HG03196 (cell line): ENCODE results near the gene SPATA18.
"Not testable (repeated sequence)": the region's sequence is repeated elsewhere in the genome, so short reads cannot be mapped to it uniquely, and the experiment has no call there.

Experiments
- ATAC-seq: cut with Tn5 transposase; IDR thresholded peaks from one replicate; pipeline ENCODE4 v1.9.1; 2021; ENCODE audit not compliant: unreplicated experiment

Gene SPATA18

GRCh38 chr4:52106191-52106590, 55.1 kb downstream of the SPATA18 start:
- ATAC-seq, result no peak

- no peak for ATAC-seq
These were observed 55.6 kb downstream of the SPATA18 start for GRCh38 chr4:52106660-52107059.

- no peak for ATAC-seq
These were observed 56.2 kb downstream of the SPATA18 start for GRCh38 chr4:52107336-52107735.

GRCh38 chr4:52107745-52108144, 56.6 kb downstream of the SPATA18 start:
- no peak for ATAC-seq

GRCh38 chr4:52110171-52110570, 59.1 kb downstream of the SPATA18 start:
- no peak for ATAC-seq

- ATAC-seq, result no peak
These were observed 60.9 kb downstream of the SPATA18 start for GRCh38 chr4:52111995-52112394.

- ATAC-seq, result no peak
These were observed 61.3 kb downstream of the SPATA18 start for GRCh38 chr4:52112411-52112810.

- no peak for ATAC-seq
These were observed 65.5 kb downstream of the SPATA18 start for GRCh38 chr4:52116641-52117040.

GRCh38 chr4:52126226-52126625, 75.1 kb downstream of the SPATA18 start:
- no peak for ATAC-seq

- no peak for ATAC-seq
These were observed 75.9 kb downstream of the SPATA18 start for GRCh38 chr4:52126966-52127365.

- no peak for ATAC-seq
These were observed 84.1 kb downstream of the SPATA18 start for GRCh38 chr4:52135171-52135570.

GRCh38 chr4:52137152-52137551, 86.0 kb downstream of the SPATA18 start:
- not testable (repeated sequence) for ATAC-seq

- ATAC-seq, result no peak
These were observed 91.7 kb downstream of the SPATA18 start for GRCh38 chr4:52142816-52143215.

- ATAC-seq, result no peak
These were observed 92.7 kb downstream of the SPATA18 start for GRCh38 chr4:52143815-52144214.

GRCh38 chr4:52144372-52144771, 93.3 kb downstream of the SPATA18 start:
- no peak for ATAC-seq
